T-helper 17 cell (primary cell): ENCODE results near the gene SHC2. TPM values are rescaled to one million over a fixed set of nuclear protein-coding genes. Genes with fewer than 3 reads are reported as not detected.
"Not testable (repeated sequence)": the region's sequence is repeated elsewhere in the genome, so short reads cannot be mapped to it uniquely, and the experiment has no call there.

ENCODE experiments used
- ATAC-seq: fragments of 150-1000 bp; cut with Tn5 transposase; 2 replicates; pipeline ENCODE4 v1.10.0; 2021; ENCODE audit warnings: mild to moderate bottlenecking, moderate library complexity
- DNase-seq, 3 donors: peaks; one replicate each; pipeline versions ENCODE4 v3.0.0 to v3.0.0-alpha.2; 2020 to 2021
- H3K9me3 ChIP-seq: one replicate; pipeline ENCODE4 v1.7.0; 2013; ENCODE audit warnings: low read length, mild to moderate bottlenecking; ENCODE audit not compliant: control insufficient read depth, poor library complexity, severe bottlenecking
- H3K27ac Mint-ChIP-seq: one replicate; pipeline ENCODE4 v1.8.0; 2022; ENCODE audit warnings: mild to moderate bottlenecking, moderate library complexity, mixed read lengths
- H3K27me3 Mint-ChIP-seq: one replicate; pipeline ENCODE4 v1.8.0; 2022; ENCODE audit warnings: mixed read lengths
- H3K36me3 Mint-ChIP-seq: one replicate; pipeline ENCODE4 v1.8.0; 2022; ENCODE audit warnings: low read depth, mixed read lengths
- H3K4me1 Mint-ChIP-seq: one replicate; pipeline ENCODE4 v1.8.0; 2022; ENCODE audit warnings: mild to moderate bottlenecking, mixed read lengths
- H3K4me3 Mint-ChIP-seq: one replicate; pipeline ENCODE4 v1.8.0; 2022; ENCODE audit warnings: mild to moderate bottlenecking, moderate library complexity, mixed read lengths
- total RNA-seq, 4 donors: library from RNA in 2 of 4; stranded (reverse) in 2 of 4; gene quantifications; one replicate each; pipeline ENCODE4 v1.2.3 and lab custom pipeline; 2022 to 2026

Gene SHC2
- total RNA-seq, 2 donors from 2014 or later, result not detected

DNA sequence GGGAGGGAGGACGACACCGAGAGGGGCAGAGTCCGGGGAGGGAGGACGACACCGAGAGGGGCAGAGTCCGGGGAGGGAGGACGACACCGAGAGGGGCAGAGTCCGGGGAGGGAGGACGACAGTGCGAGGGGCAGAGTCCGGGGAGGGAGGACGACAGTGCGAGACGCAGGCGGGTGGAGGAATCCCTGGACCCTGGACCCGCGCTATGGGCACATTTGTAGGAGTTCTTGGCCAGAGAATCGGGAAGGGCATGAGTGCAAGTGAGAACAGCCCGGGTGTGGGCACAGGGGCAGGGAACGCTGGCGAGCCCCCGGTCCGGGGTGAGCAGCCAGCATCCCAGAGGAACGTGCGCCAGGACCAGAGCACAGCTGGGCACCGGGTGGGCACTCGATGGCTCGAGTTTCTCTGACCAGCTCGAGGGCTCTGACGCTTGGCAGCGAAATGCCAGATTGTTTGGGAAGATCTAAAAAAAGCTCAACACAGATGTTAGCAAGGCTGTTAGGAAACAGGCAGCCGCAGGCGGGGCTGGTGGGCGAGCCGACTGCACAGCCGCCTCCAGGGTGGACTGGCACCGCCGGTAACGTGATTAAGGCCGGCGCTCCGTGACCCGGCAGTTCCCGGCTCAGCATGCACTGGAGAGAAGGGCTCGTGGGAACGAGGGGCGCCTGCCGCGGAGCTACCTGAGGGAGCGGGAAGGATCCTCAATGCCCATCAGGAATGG lies 33.9 kb downstream of the SHC2 start:
- H3K9me3 ChIP-seq, result no peaks in the 10 kb centered on the region
- ATAC-seq (no peak), DNase-seq (no peak)
- Mint-ChIP-seq H3K36me3 (no peaks in the 10 kb centered on the region), H3K4me1 (no peaks in the 10 kb centered on the region), H3K4me3 (no peak overlapping the region), H3K27me3 (peaks cover 10% of the 10 kb centered on the region), H3K27ac (no peak overlapping the region)

DNA sequence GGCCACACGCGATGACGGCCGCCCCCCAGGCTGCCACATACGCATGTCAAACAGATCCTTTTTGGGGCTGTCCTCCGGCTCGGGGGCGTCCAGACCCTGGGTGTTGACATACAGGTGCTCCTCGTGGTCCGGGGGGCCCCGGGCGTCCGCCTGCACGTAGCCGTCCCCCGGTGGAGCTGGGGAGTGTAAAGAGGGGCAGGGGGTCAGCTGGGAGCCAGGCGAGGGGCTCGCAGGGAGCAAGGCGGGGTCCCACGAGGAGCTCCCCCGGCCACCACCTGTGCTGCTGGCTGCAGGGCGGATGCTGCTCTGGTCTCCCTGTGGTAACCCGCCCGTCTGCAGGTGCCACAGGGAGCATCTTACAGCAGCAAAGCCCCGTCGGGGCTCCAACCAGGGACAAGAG lies 35.8 kb downstream of the SHC2 start:
- Mint-ChIP-seq H3K27ac (no peak overlapping the region), H3K27me3 (peaks cover 10% of the 10 kb centered on the region), H3K4me3 (no peak overlapping the region), H3K36me3 (no peaks in the 10 kb centered on the region), H3K4me1 (no peaks in the 10 kb centered on the region)
- DNase-seq (no peak), ATAC-seq (no peak)
- no peaks in the 10 kb centered on the region for H3K9me3 ChIP-seq

DNA sequence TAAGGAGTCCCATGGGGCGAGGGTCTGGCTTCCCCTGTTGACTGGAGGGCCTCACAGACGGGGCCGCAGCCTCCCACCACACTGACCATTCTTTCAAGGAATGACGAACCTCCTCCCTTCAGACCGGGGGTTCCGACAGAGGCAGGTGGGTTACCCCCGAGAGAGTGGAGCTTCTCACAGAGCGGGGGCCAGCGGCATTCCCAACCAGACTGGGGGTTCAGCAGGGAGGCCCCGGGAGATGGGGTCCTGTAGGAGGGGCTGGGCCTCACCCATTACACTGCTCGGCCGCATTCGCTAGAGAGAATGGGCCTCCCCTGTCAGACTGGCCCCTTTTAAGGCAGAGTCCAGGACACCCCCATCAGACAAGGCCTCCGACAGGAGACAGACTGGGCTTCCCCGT lies 36.3 kb downstream of the SHC2 start:
- ATAC-seq, result no peak
- H3K36me3 Mint-ChIP-seq, result no peaks in the 10 kb centered on the region
- DNase-seq, result no peak

DNA sequence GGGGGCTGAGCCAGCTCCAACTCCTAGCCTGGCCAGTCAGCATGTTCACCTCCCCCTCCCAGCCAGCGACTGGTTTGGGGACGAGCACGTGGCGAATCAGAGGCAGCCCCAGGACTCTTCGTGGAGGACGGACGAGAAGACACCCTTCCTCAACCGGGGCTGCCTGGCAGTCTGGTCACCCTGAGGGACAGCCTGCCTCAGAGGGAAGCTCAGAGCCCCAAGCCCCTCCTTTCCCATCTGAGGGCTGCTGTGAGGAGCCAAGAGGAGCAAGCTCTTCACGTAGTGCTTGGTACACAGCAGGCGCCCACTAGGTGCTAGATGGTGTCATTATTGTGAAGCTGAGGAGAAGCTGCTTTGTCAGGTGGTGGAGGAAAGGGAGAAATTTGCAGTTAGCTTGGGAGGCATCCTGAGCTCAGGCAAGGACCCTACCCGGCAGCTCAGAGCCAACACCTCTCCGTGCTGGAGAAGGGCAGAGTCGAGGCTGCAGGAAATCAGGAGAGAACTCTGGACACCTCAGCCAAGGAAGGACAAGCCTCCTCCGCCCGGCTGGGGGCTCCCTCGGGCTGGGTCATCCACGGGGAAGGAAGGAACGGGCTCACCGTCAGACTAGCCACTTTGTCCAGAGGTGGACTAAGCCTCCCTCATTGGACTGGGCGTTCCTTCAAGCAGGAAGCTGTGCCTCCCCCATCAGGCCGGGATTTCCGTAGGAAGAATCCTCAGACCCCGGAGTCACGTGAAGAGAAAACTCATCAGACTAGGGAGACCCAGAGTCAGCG lies 37.0 kb downstream of the SHC2 start:
- no peak for DNase-seq
- ATAC-seq, result no peak
- H3K9me3 ChIP-seq, result no peaks in the 10 kb centered on the region
- Mint-ChIP-seq H3K36me3 (no peaks in the 10 kb centered on the region), H3K27ac (no peak overlapping the region), H3K4me1 (no peaks in the 10 kb centered on the region), H3K27me3 (peaks cover 10% of the 10 kb centered on the region), H3K4me3 (no peak overlapping the region)

More for the DNA sequence above, 36.3 kb downstream of the SHC2 start:
- peaks cover 10% of the 10 kb centered on the region for H3K27me3 Mint-ChIP-seq
- no peak overlapping the region for H3K4me3 Mint-ChIP-seq
- H3K27ac Mint-ChIP-seq, result no peak overlapping the region
- no peaks in the 10 kb centered on the region for H3K9me3 ChIP-seq
- H3K4me1 Mint-ChIP-seq, result no peaks in the 10 kb centered on the region

DNA sequence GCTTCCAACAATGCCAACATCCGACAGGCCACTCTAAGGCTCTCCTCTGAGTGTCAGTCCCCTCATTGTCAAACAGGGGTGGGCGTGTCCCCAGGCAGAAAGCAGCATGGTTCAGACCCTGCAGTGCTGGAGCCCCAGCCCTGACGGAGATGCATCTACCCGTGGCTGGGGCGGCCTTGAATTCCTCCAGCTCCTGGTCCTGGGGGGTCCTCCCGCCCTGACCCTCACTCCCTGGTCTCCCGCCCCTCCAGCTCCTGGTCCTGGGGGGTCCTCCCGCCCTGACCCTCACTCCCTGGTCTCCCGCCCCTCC lies 38.0 kb downstream of the SHC2 start:
- DNase-seq, H3K4me3 Mint-ChIP-seq, H3K36me3 Mint-ChIP-seq, H3K9me3 ChIP-seq, H3K27ac Mint-ChIP-seq, ATAC-seq, H3K4me1 Mint-ChIP-seq: not testable (repeated sequence)
- peaks cover 10% of the 10 kb centered on the region for H3K27me3 Mint-ChIP-seq

DNA sequence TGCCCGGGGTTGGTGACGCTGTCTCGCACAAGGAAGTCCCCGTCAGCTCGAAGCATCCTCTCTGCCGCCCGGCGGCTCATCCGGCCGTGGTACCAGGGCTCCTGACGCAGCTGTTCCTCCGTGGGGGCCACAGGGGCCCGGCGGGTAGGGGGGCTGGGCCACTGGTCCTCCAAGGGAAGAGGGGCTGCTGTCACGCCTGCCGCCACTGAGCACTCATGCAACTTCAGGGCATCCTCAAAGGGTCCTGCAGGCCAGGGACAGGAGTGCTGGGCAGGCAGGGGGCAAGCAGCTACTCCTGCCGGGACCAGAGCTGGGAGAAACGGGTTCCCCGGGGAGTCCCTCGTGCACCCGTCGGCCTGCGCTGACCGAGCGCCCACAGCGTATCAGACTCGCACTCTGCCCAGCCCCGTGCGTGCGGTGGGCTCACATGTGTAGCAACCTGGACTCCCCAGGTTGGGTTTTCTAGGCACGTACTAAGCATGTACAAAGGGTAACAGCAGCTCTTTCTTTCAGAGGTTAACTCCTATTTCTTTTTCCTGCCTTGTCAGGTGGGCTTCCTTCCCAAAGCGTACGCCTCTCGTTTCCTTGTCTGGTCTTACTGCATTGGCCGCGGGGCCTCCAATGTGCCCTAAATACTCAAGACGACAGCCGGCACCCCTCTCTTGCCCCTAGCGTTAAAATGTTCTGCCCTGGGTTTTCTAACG lies 38.5 kb downstream of the SHC2 start:
- DNase-seq, result no peak
- Mint-ChIP-seq H3K4me3 (no peak overlapping the region), H3K27ac (no peak overlapping the region), H3K27me3 (peaks cover 10% of the 10 kb centered on the region), H3K4me1 (no peaks in the 10 kb centered on the region), H3K36me3 (no peaks in the 10 kb centered on the region)
- no peaks in the 10 kb centered on the region for H3K9me3 ChIP-seq
- no peak for ATAC-seq

DNA sequence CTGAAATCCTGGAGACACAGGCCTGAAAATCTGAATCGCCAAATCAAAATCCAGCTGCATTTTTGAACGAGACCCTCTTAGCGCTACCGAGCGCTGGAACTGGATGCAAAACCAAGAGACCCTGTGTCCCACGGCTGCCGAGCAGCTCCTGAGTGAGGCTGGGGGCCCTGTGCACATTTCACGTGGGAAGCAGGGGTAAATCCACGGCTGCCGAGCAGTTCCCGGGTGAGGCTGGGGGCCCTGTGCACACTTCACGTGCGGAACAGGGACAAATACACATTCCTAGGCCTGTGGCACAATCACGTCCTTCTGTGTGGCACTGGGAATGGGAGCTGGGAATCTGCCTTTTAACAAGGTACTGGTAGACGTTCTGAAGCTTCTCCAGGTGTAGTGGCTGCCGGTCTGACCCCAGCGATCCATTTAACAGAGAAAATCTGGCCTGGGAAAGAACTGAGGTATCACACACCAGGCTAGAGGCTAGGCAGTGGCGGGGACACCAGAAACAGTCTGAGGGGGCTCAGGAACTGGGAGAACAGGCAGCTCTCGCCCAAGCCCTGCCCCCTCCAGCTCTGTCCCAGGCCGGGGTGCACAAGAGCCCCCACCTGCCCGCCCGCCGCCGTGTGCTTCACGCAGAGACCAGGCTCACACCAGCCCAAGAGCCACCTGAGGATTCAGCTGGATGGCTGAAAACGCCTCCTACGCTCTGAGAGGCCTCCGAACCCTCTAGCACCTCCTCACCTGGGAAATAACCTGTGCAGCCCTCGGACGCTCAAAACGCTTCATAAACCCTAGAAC lies 40.9 kb downstream of the SHC2 start:
- H3K9me3 ChIP-seq, result no peaks in the 10 kb centered on the region
- Mint-ChIP-seq H3K27me3 (peaks cover 6% of the 10 kb centered on the region), H3K4me1 (no peaks in the 10 kb centered on the region), H3K36me3 (no peaks in the 10 kb centered on the region), H3K4me3 (no peak overlapping the region), H3K27ac (no peak overlapping the region)
- ATAC-seq (no peak), DNase-seq (no peak)

DNA sequence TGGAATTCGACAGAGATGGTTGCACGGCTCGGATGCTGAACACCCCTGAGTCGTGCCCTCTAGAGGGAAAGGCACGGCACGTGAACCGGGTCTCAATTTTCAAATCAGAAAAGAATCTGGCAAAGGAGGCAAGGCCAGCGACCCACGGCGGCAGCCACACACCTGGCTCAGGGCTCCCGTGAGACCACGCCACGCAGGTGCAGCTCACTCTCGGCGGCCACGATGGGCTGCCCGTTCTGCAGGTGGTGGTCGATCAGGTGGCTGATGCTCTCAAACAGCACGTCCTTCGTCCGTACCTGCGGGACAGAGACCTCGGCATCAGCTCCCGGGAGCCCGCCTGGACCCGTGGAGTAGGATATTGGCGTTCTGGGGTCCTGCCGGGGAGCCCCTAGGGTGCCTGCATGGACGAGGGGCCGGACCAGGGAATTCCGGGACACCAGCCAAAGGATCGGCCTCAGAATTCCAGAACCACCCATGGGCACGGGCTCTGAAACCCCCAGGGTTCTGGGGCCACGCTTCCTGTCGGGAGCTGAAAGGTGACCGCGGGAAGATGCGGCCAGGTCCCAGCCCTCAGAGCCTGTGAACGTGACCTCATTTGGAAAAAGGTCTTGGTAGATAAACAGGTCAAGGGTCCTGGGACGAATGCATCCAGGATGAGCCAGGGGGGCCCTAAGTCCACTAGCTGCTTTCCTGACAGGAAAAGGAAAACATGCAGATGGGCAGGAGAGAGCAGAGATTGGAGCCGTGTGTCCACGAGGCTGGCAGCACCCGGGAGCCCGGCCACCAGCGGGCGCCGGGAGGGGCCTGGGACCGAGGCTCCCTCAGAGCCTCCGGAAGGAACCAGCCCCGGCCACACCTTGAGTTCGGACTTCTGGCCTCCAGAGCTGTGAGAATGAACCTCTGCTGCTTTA lies 41.8 kb downstream of the SHC2 start:
- ATAC-seq (no peak), DNase-seq (no peak)
- Mint-ChIP-seq H3K27ac (no peak overlapping the region), H3K27me3 (peaks cover 5% of the 10 kb centered on the region), H3K4me1 (no peaks in the 10 kb centered on the region), H3K36me3 (no peaks in the 10 kb centered on the region), H3K4me3 (no peak overlapping the region)
- no peaks in the 10 kb centered on the region for H3K9me3 ChIP-seq

DNA sequence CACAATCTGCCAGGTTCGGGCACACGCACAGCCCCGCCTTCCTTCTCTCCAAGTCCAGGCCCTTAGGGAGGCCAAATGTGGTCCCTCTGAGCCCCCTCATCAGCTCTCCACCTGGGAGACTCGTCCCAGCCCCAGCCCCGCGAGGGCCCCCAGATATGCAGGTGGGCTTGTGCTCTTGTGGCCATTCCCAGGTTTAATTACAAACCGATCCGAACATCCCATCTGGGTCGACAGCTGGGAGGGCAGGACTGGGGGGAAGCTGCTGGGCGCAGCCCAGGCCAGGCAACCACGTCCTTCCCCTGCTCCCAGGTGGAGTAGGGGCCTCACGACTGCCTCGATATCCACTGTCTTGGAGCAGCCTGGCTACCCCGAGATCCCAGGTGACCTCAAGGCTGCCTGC lies 44.4 kb downstream of the SHC2 start:
- ATAC-seq, result no peak
- Mint-ChIP-seq H3K4me3 (no peak overlapping the region), H3K4me1 (no peaks in the 10 kb centered on the region), H3K36me3 (no peaks in the 10 kb centered on the region), H3K27ac (no peak overlapping the region), H3K27me3 (no peaks in the 10 kb centered on the region)
- H3K9me3 ChIP-seq, result no peaks in the 10 kb centered on the region
- DNase-seq, result no peak

DNA sequence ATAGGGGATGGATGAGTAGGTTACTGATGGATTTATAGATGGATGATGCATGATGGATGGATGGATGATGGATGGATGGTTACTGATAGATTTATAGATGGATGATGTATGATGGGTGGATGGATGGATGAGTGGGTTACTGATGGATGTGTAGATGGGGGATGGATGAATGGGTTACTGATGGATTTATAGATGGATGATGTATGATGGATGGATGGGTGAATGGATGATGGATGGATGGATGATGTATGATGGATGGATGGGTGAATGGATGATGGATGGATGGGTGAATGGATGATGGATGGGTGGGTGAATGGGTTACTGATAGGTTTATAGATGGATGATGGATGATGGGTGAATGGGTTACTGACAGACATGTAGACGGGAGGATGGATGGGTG lies 45.5 kb downstream of the SHC2 start:
- DNase-seq (no peak), ATAC-seq (no peak)
- Mint-ChIP-seq H3K4me1 (no peaks in the 10 kb centered on the region), H3K4me3 (no peak overlapping the region), H3K27me3 (no peaks in the 10 kb centered on the region), H3K27ac (no peak overlapping the region), H3K36me3 (no peaks in the 10 kb centered on the region)
- no peaks in the 10 kb centered on the region for H3K9me3 ChIP-seq

DNA sequence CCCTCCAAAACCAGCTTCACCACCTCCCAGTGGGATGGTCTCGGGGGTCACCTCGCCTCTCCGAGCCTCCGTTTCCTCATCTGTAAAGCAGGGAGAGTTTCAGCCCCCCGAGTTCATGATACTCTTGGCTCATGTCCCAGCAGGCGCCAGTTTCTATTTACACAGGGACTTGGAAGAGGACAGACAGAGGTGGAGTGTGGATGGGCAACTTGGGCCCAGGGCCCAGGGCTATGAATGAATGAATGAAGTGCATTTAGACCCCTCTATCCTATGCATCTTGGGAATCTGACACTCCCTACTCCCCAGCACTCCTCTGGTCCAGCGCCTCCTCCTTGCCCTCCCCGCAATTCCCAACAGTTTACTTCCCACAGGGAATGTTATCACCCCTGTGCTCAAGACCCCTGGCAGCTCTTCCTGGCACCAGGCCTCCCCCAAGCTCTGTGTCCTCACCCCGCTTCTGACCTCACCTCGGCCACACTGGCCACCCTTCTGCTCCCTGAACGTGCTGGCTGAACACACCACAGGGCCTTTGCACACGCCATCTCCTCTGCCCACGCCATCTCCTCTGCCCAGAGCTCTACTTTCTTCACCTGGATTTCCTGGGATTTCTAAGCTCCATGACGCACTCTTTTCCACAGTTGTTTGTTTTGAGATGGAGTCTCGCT lies 46.9 kb downstream of the SHC2 start:
- H3K27me3 Mint-ChIP-seq, result peaks cover 6% of the 10 kb centered on the region
- H3K9me3 ChIP-seq, result no peaks in the 10 kb centered on the region
- DNase-seq (no peak), ATAC-seq (no peak)
- H3K27ac Mint-ChIP-seq, result no peak overlapping the region
- no peak overlapping the region for H3K4me3 Mint-ChIP-seq
- peaks cover 6% of the 10 kb centered on the region for H3K4me1 Mint-ChIP-seq
- peaks cover 2% of the 10 kb centered on the region for H3K36me3 Mint-ChIP-seq
